Measurements from ENCODE around the gene OST4. TPM values are rescaled to one million over a fixed set of nuclear protein-coding genes. Genes with fewer than 3 reads are reported as not detected.
A peak's percentile ranks its signal among the peaks of the same experiment; 100 is the strongest.
"Not testable (repeated sequence)": the region's sequence is repeated elsewhere in the genome, so short reads cannot be mapped to it uniquely, and the experiment has no call there.

The OST4 gene
- 360 and 398 TPM in 2 replicates for total RNA-seq

- DNase-seq (ENCODE audit: low read depth, low spot score), result peak; percentile 67
Measured at GRCh38 chr2:27071277-27071989, at the start of gene OST4. TSS of gene OST4 (minus strand) at chr2:27071654.

GRCh38 chr2:27119330-27119670 is 47.8 kb upstream of the OST4 start:
- DNase-seq (ENCODE audit: low read depth, low spot score), result not testable (repeated sequence)

DNA sequence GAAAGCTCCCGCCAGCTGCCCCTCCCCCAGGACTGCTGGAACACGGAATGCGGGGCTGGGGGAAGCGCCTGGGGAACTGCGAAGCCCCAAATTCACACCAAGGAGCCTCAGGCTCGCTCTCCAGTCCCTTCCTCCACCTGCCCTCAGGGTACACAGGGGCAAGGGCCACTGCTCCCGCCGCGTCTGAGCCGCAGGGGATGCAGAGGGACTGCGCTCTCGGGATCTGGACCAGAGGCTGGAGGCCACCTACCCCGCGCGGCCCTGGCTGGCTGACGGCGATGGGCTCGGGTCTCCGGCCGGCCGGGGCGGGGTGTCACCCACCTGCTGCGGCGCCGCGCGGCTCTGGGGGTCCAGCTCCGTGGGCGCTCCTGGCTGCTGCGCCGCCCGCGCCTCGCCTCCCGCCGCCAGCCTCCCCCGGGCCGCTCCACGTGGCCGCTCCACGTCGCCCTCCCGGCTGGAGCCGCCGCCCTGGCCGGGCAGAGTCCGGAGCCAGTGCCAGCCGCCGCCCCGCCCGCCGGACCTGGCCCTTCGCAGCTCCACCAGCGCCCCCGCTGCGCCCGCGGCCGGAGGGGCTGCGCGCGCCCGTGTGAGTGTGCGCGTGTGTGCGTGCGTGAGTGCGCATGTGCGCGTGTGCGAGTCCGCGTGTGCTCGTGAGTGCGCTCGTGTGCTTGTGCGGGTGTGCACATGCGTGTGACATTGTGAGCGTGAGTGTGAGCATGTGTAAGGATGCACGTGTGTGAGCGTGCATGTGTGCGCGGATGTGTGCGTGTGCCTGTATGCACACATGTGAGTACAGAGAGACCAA is 47.3 kb upstream of the OST4 start, which contains the start of gene CGREF1:
TSS of gene CGREF1 (minus strand) at position 604 of the 805 bp plus-strand sequence. CDS start 14,762 bp downstream, outside the sequence.
- no peak for DNase-seq (ENCODE audit: low read depth, low spot score)

- DNase-seq (ENCODE audit: low read depth, low spot score), result no peak
Measured at GRCh38 chr2:27117995-27118524, 46.6 kb upstream of the OST4 start.

DNA sequence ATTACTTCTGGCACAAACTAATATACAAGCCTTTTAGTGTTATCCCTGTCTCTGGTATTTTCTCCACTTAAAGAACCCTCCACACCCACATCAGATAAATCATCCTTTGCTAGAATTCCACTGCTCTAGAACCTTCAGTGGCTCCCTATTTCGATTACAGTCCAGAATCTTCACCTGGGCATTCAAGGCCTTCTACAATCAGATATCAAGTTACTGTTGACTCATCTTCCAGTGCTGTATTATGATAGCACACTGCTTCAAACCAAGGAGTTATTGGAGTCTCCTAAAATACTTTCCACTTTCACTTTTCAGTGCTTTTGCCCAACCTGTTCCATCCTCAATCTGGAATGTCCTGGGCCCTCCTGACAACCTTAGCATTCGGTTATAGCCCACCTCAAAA is 44.1 kb upstream of the OST4 start:
- DNase-seq (ENCODE audit: low read depth, low spot score), result no peak

DNA sequence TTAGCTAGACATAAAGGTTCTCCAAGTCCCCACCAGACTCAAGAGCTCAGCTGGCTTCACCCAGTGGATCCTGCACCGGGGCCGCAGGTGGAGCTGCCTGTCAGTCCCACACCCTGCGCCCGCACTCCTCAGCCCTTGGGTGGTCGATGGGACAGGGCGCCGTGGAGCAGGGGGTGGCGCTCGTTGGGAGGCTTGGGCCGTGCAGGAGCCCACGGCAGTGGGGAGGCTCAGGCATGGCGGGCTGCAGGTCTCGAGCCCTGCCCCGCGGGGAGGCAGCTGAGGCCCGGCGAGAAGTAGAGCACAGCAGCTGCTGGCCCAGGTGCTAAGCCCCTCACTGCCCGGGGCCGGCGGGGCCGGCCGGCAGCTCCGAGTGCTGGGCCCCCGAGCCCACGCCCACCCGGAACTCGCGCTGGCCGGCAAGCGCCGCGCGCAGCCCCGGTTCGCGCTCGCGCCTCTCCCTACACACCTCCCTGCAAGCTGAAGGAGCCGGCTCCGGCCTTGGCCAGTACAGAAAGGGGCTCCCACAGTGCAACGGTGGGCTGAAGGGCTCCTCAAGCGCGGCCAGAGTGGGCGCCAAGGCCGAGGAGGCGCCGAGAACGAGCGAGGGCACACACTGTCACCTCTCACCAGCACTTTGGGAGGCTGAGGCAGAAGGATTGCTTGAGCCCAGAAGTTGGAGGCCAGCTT is 40.1 kb upstream of the OST4 start:
- not testable (repeated sequence) for DNase-seq (ENCODE audit: low read depth, low spot score)

DNA sequence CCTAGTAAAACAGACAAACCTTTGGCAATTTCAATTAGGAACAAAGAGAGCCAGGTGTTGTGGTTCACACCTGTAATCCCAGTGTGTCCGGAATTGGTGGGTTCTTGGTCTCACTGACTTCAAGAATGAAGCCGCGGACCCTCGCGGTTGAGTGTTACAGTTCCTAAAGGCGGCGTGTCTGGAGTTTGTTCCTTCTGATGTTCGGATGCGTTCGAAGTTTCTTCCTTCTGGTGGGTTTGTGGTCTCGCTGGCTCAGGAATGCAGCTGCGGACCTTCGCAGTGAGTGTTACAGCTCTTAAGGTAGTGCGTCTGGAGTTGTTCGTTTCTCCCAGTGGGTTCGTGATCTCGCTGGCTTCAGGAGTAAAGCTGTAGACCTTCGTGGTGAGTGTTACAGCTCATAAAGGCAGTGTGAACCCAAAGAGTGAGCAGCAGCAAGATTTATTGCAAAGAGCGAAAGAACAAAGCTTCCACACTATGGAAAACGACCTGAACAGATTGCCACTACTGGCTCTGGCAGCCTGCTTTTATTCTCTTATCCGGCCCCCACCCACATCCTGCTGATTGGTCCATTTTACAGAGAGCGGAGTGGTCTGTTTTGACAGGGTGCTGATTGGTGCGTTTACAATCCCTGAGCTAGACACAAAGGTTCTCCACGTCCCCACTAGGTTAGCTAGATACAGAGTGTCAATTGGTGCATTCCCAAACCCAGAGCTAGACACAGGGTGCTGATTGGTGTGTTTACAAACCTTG is 39.3 kb upstream of the OST4 start:
- not testable (repeated sequence) for DNase-seq (ENCODE audit: low read depth, low spot score)

- no peak for DNase-seq (ENCODE audit: low read depth, low spot score)
Measured at GRCh38 chr2:27109083-27109482, 37.6 kb upstream of the OST4 start.

- DNase-seq (ENCODE audit: low read depth, low spot score), result no peak
Measured at GRCh38 chr2:27108221-27108620, 36.8 kb upstream of the OST4 start.

GRCh38 chr2:27105981-27106380 is 34.5 kb upstream of the OST4 start:
- no peak for DNase-seq (ENCODE audit: low read depth, low spot score)

DNA sequence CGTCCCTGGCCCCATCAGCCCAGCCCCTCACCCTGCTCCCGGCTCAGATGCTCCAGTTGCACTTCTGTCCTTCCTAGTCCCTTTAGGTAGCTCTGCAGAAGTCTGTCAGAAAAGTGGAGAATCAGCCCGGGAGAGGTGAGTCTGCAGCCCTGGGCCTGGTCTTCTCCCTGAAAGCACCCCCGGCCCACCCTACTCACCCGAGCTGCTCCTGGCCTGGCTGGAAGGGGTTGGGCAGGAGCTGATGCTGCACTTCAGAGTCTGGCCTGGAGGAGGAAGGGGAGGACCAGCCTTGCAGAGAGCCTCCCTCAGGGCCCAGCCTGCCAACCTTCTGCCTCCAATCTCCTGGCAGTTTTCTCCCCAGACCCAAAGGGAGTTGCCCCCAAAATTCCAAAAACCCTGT is 30.9 kb upstream of the OST4 start:
- DNase-seq (ENCODE audit: low read depth, low spot score), result no peak

- DNase-seq (ENCODE audit: low read depth, low spot score), result no peak
Measured at GRCh38 chr2:27100036-27100435, 28.6 kb upstream of the OST4 start.

DNA sequence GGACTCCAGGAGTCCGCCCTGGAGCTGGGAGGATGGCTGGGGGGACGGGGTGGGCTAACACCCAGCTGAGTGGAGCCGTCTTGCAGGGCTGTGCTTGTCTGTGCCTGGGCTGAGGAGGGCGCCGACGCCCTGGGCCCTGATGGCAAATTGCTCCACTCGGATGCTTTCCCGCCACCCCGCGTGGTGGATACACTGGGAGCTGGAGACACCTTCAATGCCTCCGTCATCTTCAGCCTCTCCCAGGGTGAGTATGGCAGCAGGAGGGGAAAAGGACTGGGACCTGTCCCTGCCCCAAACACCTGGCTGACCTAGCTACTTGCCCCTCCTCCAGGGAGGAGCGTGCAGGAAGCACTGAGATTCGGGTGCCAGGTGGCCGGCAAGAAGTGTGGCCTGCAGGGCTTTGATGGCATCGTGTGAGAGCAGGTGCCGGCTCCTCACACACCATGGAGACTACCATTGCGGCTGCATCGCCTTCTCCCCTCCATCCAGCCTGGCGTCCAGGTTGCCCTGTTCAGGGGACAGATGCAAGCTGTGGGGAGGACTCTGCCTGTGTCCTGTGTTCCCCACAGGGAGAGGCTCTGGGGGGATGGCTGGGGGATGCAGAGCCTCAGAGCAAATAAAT is 28.0 kb upstream of the OST4 start:
- no peak for DNase-seq (ENCODE audit: low read depth, low spot score)

- DNase-seq (ENCODE audit: low read depth, low spot score), result no peak
Measured at GRCh38 chr2:27097341-27097740, 25.9 kb upstream of the OST4 start.

DNA sequence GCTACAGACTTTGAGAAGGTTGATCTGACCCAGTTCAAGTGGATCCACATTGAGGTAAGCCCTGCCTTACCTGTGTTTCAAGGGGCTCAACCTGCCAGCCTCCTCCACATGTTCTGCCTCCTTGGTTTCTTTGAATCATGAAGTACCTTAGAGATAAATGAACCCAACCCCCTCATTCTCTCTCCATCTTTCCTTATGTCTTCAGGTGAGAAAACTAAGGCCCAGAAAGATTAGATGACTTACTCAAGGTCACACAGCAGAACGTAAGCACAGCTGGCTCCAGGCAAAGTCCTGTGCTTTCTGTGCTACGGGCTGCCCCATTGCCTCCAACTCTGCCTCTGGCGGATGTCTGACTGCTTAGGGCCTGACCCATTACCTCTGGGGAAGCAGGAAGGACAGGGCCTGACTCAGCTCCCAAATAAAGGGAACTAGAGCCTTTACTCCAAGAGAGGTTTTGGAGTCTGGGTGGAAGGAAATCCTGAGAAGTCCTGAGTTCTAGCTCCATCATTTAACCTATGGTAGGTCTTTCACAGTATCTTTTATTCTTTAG is 25.4 kb upstream of the OST4 start:
- DNase-seq (ENCODE audit: low read depth, low spot score), result no peak

- DNase-seq (ENCODE audit: low read depth, low spot score), result no peak
Measured at GRCh38 chr2:27095745-27096651, 24.5 kb upstream of the OST4 start.

- no peak for DNase-seq (ENCODE audit: low read depth, low spot score)
Measured at GRCh38 chr2:27095427-27095744, 23.9 kb upstream of the OST4 start.

- DNase-seq (ENCODE audit: low read depth, low spot score), result no peak
Measured at GRCh38 chr2:27094353-27094984, 23.0 kb upstream of the OST4 start.
